IMR-90 (cell line): ENCODE measurements around the gene SLC25A22. TPM values are rescaled to one million over a fixed set of nuclear protein-coding genes. Genes with fewer than 3 reads are reported as not detected.

Experiments used
- ATAC-seq: fragments of 200-7000 bp; cut with Tn5 transposase; 2 replicates; pipeline ENCODE4 v1.9.1; 2020; ENCODE audit warnings: low read depth, mild to moderate bottlenecking, moderate library complexity
- BruUV-seq: library from RNA; stranded (reverse); fragments of 400-500 nt; replicated peaks from 2 replicates; lab custom pipeline; 2021; lab: Mats Ljungman, UMichigan
- CTCF ChIA-PET: fragments of 300-600 bp; formaldehyde crosslinking; extraction: SDS; loops from one replicate; lab custom pipeline; 2021; ENCODE audit warnings: antibody characterized with exemption; lab: Yijun Ruan, JAX
- POLR2A ChIA-PET: fragments of 300-600 bp; sonication (Branson Sonifier 250); formaldehyde crosslinking; loops from one replicate; lab custom pipeline; 2022; ENCODE audit warnings: antibody characterized with exemption; ENCODE audit not compliant: unreplicated experiment; lab: Charles Lee
- DNase-seq: peaks from one replicate; pipeline ENCODE4 v3.0.0; 2013
- H2AFZ ChIP-seq: replicated peaks from 2 replicates; pipeline ENCODE3; 2013; ENCODE audit warnings: low read length, mild to moderate bottlenecking; ENCODE audit not compliant: poor library complexity
- H2AK5ac ChIP-seq: 2 replicates; pipeline ENCODE4 v1.6.1; 2013; ENCODE audit warnings: low read depth, low read length, inconsistent platforms
- H2AK9ac ChIP-seq: replicated peaks from 2 replicates; pipeline ENCODE3; 2013; ENCODE audit warnings: mild to moderate bottlenecking, low read depth, low read length, moderate library complexity; ENCODE audit not compliant: poor library complexity
- H2BK120ac ChIP-seq: 2 replicates; pipeline ENCODE4 v1.6.1; 2013; ENCODE audit warnings: low read depth, low read length, inconsistent platforms
- H2BK15ac ChIP-seq: 3 replicates; pipeline ENCODE4 v1.6.1; 2013; ENCODE audit warnings: low read depth, low read length, inconsistent platforms
- H2BK20ac ChIP-seq: 2 replicates; pipeline ENCODE4 v1.6.1; 2013; ENCODE audit warnings: low read depth, mild to moderate bottlenecking, inconsistent platforms, low read length, moderate library complexity
- H2BK5ac ChIP-seq: 2 replicates; pipeline ENCODE4 v1.6.1; 2013; ENCODE audit warnings: mild to moderate bottlenecking, low read depth, low read length, inconsistent platforms; ENCODE audit not compliant: poor library complexity, severe bottlenecking
- H3K14ac ChIP-seq: replicated peaks from 2 replicates; pipeline ENCODE4 v1.6.1; 2013; ENCODE audit warnings: low read depth, low read length, inconsistent platforms
- H3K18ac ChIP-seq: 2 replicates; pipeline ENCODE4 v1.6.1; 2013; ENCODE audit warnings: low read depth, low read length, control low read depth
- H3K23ac ChIP-seq: 2 replicates; pipeline ENCODE4 v1.6.1; 2013; ENCODE audit warnings: low read depth, low read length, inconsistent platforms
- H3K27ac ChIP-seq: 2 replicates; pipeline ENCODE4 v1.5.1; 2013; ENCODE audit warnings: mild to moderate bottlenecking, control low read depth, low read length; ENCODE audit not compliant: insufficient read depth
- H3K27me3 ChIP-seq: 2 replicates; pipeline ENCODE4 v1.6.1; 2013; ENCODE audit warnings: low read length; ENCODE audit not compliant: control insufficient read depth, insufficient read depth
- H3K36me3 ChIP-seq: 2 replicates; pipeline ENCODE4 v1.6.1; 2013; ENCODE audit warnings: low read length, mixed read lengths; ENCODE audit not compliant: control insufficient read depth, insufficient read depth
- H3K4ac ChIP-seq: 2 replicates; pipeline ENCODE4 v1.6.1; 2013; ENCODE audit warnings: low read depth, low read length, inconsistent platforms
- H3K4me1 ChIP-seq: 2 replicates; pipeline ENCODE4 v1.6.1; 2013; ENCODE audit warnings: low read length, mixed read lengths; ENCODE audit not compliant: control insufficient read depth, insufficient read depth
- H3K4me2 ChIP-seq: 2 replicates; pipeline ENCODE4 v1.6.1; 2013; ENCODE audit warnings: low read depth, mild to moderate bottlenecking, control low read depth, low read length, moderate library complexity
- H3K4me3 ChIP-seq: 2 replicates; pipeline ENCODE4 v1.5.1; 2013; ENCODE audit warnings: low read depth, mild to moderate bottlenecking, control low read depth, low read length, moderate library complexity; ENCODE audit not compliant: insufficient read depth
- H3K56ac ChIP-seq: 2 replicates; pipeline ENCODE4 v1.6.1; 2013; ENCODE audit warnings: low read length, inconsistent platforms; ENCODE audit not compliant: insufficient read depth; ENCODE audit errors: extremely low read depth
- H3K79me1 ChIP-seq, 2 experiments: 2 replicates each; pipeline ENCODE4 v1.6.1; 2013; ENCODE audit warnings: low read length in 2 of 2, inconsistent platforms in 1 of 2, low read depth in 1 of 2
- H3K9ac ChIP-seq: 2 replicates; pipeline ENCODE4 v1.6.1; 2013; ENCODE audit warnings: low read depth, low read length, control low read depth
- H3K9me1 ChIP-seq: 2 replicates; pipeline ENCODE4 v1.6.1; 2013; ENCODE audit warnings: low read length, inconsistent platforms; ENCODE audit not compliant: insufficient read depth
- H3K9me3 ChIP-seq: 2 replicates; pipeline ENCODE4 v1.6.1; 2013; ENCODE audit warnings: low read length; ENCODE audit not compliant: control insufficient read depth, insufficient read depth
- H4K20me1 ChIP-seq: 2 replicates; pipeline ENCODE4 v1.6.1; 2013; ENCODE audit warnings: low read length, inconsistent platforms; ENCODE audit not compliant: insufficient read depth
- H4K5ac ChIP-seq: 2 replicates; pipeline ENCODE4 v1.6.1; 2013; ENCODE audit warnings: mild to moderate bottlenecking, low read depth, low read length, control low read depth
- H4K8ac ChIP-seq, 2 experiments: 2 replicates each; pipeline ENCODE4 v1.6.1; 2013; ENCODE audit warnings: low read depth in 2 of 2, low read length in 2 of 2, control low read depth in 1 of 2, inconsistent platforms in 1 of 2
- H4K91ac ChIP-seq: 2 replicates; pipeline ENCODE4 v1.6.1; 2013; ENCODE audit warnings: low read depth, low read length, inconsistent platforms; ENCODE audit not compliant: insufficient read depth
- FOS ChIP-seq: fragments of 150-350 bp; IDR thresholded peaks from 2 replicates; pipeline ENCODE4 v1.6.1; 2016; ENCODE audit warnings: low read depth, low read length
- POLR2A ChIP-seq: IDR thresholded peaks from 2 replicates; pipeline ENCODE4 v1.6.1; 2012; ENCODE audit warnings: mild to moderate bottlenecking, low read depth, low read length
- WGBS, 2 experiments: methylation state at CpG; one replicate each; pipeline versions ENCODE4 v1.1.5 to v1.1.7; 2013; ENCODE audit warnings: missing lambda C conversion rate in 2 of 2; ENCODE audit not compliant: insufficient read length in 1 of 2; ENCODE audit errors: extremely low coverage in 2 of 2; 5-methylcytosine and 5-hydroxymethylcytosine counted together
- dilution Hi-C: fragments of 300-500 bp; cut with HindIII; formaldehyde crosslinking; loops from one replicate; pipeline ENCODE4 v1.14.3; 2018; ENCODE audit warnings: low sequenced_read_pairs; ENCODE audit not compliant: unreplicated experiment
- in situ Hi-C: fragments of 300-500 bp; cut with MboI; formaldehyde crosslinking; loops from 3 replicates; pipeline ENCODE4 v1.14.3; 2019; ENCODE audit warnings: low sequenced_read_pairs, inconsistent platforms, mixed read lengths
- intact Hi-C: fragments of 100-400 bp; cut with micrococcal nuclease; formaldehyde crosslinking; loops from 2 replicates; pipeline ENCODE4 v1.10.0; 2022
- polyA plus RNA-seq, 3 experiments: library from polyadenylated mRNA; depleted of rRNA; stranded (reverse); fragments of >200 nt; gene quantifications; 2 replicates each; pipeline ENCODE4 v1.2.3, GENCODE V29; 2012; ENCODE audit warnings: low replicate concordance in 1 of 3
- total RNA-seq: library from RNA; depleted of rRNA; stranded (reverse); fragments of >200 nt; gene quantifications from 2 replicates; pipeline ENCODE4 v1.2.3, GENCODE V29; 2012

The SLC25A22 gene
- total and polyA plus RNA-seq, 2 of the 4 experiments (the other 2 are of a cell fraction), result 8.2 to 41.3 TPM

DNA sequence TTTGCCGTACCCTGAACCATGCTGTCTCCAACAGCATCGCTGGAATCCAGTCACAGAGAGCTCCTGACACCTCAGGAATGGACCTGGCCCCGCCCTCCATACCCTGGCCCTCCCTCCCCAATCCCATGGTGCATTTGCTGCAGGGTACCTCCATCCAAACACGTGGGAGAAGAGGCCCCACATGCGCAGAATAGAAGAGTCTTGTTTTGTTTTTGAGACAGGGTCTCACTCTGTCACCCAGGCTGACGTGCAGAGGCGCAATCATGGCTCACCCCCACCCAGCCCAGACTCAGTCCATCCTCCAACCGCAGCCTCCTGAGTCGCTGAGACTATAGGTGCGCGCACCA, 18.3 kb upstream of the SLC25A22 start:
- Histone ChIP-seq H3K9ac (no peak overlapping the region), H2BK120ac (no peak overlapping the region), H3K79me1 (peaks cover 24 to 41% of the 10 kb centered on the region in 2 experiments), H4K20me1 (peaks cover 40% of the 10 kb centered on the region), H3K9me3 (no peaks in the 10 kb centered on the region), H3K27ac (no peak overlapping the region), H3K9me1 (peaks cover 8% of the 10 kb centered on the region; the same call in 1 of the 2 replicates), H2BK5ac (no peak overlapping the region), H2AFZ (no peak overlapping the region), H3K4me3 (no peak overlapping the region), H3K36me3 (peaks cover 25% of the 10 kb centered on the region), H3K27me3 (no peaks in the 10 kb centered on the region), H4K5ac (no peak overlapping the region), H3K14ac (no peak overlapping the region), H2AK5ac (no peak overlapping the region), H2BK15ac (no peak overlapping the region), H3K23ac (no peak overlapping the region), H2AK9ac (no peak overlapping the region), H3K4ac (no peak overlapping the region), H4K91ac (no peak overlapping the region), H4K8ac (no peak overlapping the region), H3K4me1 (peaks cover 16% of the 10 kb centered on the region), H2BK20ac (no peak overlapping the region), H3K18ac (no peak overlapping the region), H3K4me2 (no peak overlapping the region), H3K56ac (no peak overlapping the region)
- dilution Hi-C loops, result no loop called here
- TF ChIP-seq FOS, result no peak
- no peak for TF ChIP-seq POLR2A
- intact Hi-C loops, result no loop called here
- CTCF ChIA-PET, result no interaction called here
- DNase-seq, result no peak
- POLR2A ChIA-PET, result no interaction called here
- in situ Hi-C loops, result no loop called here
- ATAC-seq, result no peak
- BruUV-seq, result no TSS peak
- WGBS, 2 experiments, result no CpG with 5 or more reads among the region's 11 CpGs
